SK-N-SH treated with all-trans-retinoic acid at 6 μM for 48 hours (cell line): ENCODE results near the gene STAT6.

Experiments
- ATAC-seq: fragments of 200-7000 bp; cut with Tn5 transposase; 3 replicates; pipeline ENCODE4 v1.9.1; 2020; ENCODE audit warnings: mild to moderate bottlenecking, moderate library complexity
- ARNTL ChIP-seq: fragments of 450-650 bp; formaldehyde crosslinking; IDR thresholded peaks from 2 replicates; pipeline ENCODE4 v1.5.0; 2020; ENCODE audit warnings: low read depth, mild to moderate bottlenecking, moderate library complexity, borderline replicate concordance
- BACH2 ChIP-seq: fragments of 250-450 bp; sonication (Bioruptor Pico); IDR thresholded peaks from 2 replicates; pipeline ENCODE4 v1.9.0; 2021; ENCODE audit warnings: mild to moderate bottlenecking, borderline replicate concordance
- CSDC2 ChIP-seq: fragments of 250-450 bp; sonication (Bioruptor Pico); IDR thresholded peaks from 2 replicates; pipeline ENCODE4 v1.5.0; 2020; ENCODE audit warnings: mild to moderate bottlenecking, moderate library complexity
- ESRRG ChIP-seq: fragments of 250-450 bp; sonication (Bioruptor Pico); IDR thresholded peaks from 2 replicates; pipeline ENCODE4 v1.6.1; 2021; ENCODE audit warnings: mild to moderate bottlenecking
- GLIS3 ChIP-seq: fragments of 250-450 bp; sonication (Bioruptor Pico); IDR thresholded peaks from 2 replicates; pipeline ENCODE4 v1.5.0; 2020; ENCODE audit warnings: mild to moderate bottlenecking, moderate library complexity
- ISL1 ChIP-seq: fragments of 250-450 bp; sonication (Bioruptor Pico); IDR thresholded peaks from 2 replicates; pipeline ENCODE4 v2.1.2; 2022; ENCODE audit warnings: mild to moderate bottlenecking, moderate library complexity
- OSR1 ChIP-seq: fragments of 250-450 bp; sonication (Bioruptor Pico); IDR thresholded peaks from 2 replicates; pipeline ENCODE4 v1.8.0; 2022; ENCODE audit warnings: moderate library complexity, mild to moderate bottlenecking, inconsistent platforms
- PPARA ChIP-seq: fragments of 250-450 bp; sonication (Bioruptor Pico); IDR thresholded peaks from 2 replicates; pipeline ENCODE4 v1.5.0; 2020; ENCODE audit warnings: mild to moderate bottlenecking, borderline replicate concordance
- RARB ChIP-seq: fragments of 250-450 bp; sonication (Bioruptor Pico); IDR thresholded peaks from 2 replicates; pipeline ENCODE4 v1.8.0; 2021; ENCODE audit warnings: mild to moderate bottlenecking, moderate library complexity
- SNAI2 ChIP-seq: fragments of 250-450 bp; sonication (Bioruptor Pico); IDR thresholded peaks from 2 replicates; pipeline ENCODE4 v1.5.0; 2020; ENCODE audit warnings: mild to moderate bottlenecking, moderate library complexity
- TCF4 ChIP-seq: fragments of 250-450 bp; sonication (Bioruptor Pico); IDR thresholded peaks from 2 replicates; pipeline ENCODE4 v1.8.0; 2021; ENCODE audit warnings: mild to moderate bottlenecking, moderate library complexity, borderline replicate concordance
- TOX ChIP-seq: fragments of 250-450 bp; sonication (Bioruptor Pico); IDR thresholded peaks from 2 replicates; pipeline ENCODE4 v1.8.0; 2021; ENCODE audit warnings: mild to moderate bottlenecking, moderate library complexity, borderline replicate concordance
- ZC3H10 ChIP-seq: fragments of 250-450 bp; sonication (Bioruptor Pico); IDR thresholded peaks from 2 replicates; pipeline ENCODE4 v1.5.1; 2021; ENCODE audit warnings: mild to moderate bottlenecking, moderate library complexity
- ZFP3 ChIP-seq: fragments of 250-450 bp; sonication (Bioruptor Pico); IDR thresholded peaks from 2 replicates; pipeline ENCODE4 v1.5.0; 2020; ENCODE audit warnings: mild to moderate bottlenecking, moderate library complexity
- ZFP30 ChIP-seq: fragments of 450-650 bp; formaldehyde crosslinking; IDR thresholded peaks from 2 replicates; pipeline ENCODE4 v1.5.0; 2022; ENCODE audit warnings: mild to moderate bottlenecking, moderate library complexity
- ZNF70 ChIP-seq: fragments of 450-650 bp; formaldehyde crosslinking; IDR thresholded peaks from 2 replicates; pipeline ENCODE4 v1.5.0; 2020; ENCODE audit warnings: mild to moderate bottlenecking, moderate library complexity
- ZNF8 ChIP-seq: fragments of 450-650 bp; formaldehyde crosslinking; IDR thresholded peaks from 2 replicates; pipeline ENCODE4 v1.5.0; 2020; ENCODE audit warnings: mild to moderate bottlenecking, moderate library complexity
- TF ChIP-seq, protein P1 (sequence below): fragments of 250-450 bp; sonication (Bioruptor Pico); IDR thresholded peaks from 2 replicates; pipeline ENCODE4 v1.5.1; 2021; ENCODE audit warnings: mild to moderate bottlenecking, moderate library complexity
- TF ChIP-seq, protein P2 (sequence below): fragments of 250-450 bp; sonication (Bioruptor Pico); IDR thresholded peaks from 2 replicates; pipeline ENCODE4 v1.5.1; 2020; ENCODE audit warnings: low read depth, mild to moderate bottlenecking, moderate library complexity
- TF ChIP-seq, protein P3 (sequence below): fragments of 250-450 bp; sonication (Bioruptor Pico); IDR thresholded peaks from 2 replicates; pipeline ENCODE4 v1.8.0; 2021; ENCODE audit warnings: low read depth, mild to moderate bottlenecking, moderate library complexity, borderline replicate concordance
- TF ChIP-seq, protein P4 (sequence below): fragments of 250-450 bp; sonication (Bioruptor Pico); IDR thresholded peaks from 2 replicates; pipeline ENCODE4 v1.5.0; 2020; ENCODE audit warnings: mild to moderate bottlenecking, moderate library complexity

STAT6 gene, protein sequence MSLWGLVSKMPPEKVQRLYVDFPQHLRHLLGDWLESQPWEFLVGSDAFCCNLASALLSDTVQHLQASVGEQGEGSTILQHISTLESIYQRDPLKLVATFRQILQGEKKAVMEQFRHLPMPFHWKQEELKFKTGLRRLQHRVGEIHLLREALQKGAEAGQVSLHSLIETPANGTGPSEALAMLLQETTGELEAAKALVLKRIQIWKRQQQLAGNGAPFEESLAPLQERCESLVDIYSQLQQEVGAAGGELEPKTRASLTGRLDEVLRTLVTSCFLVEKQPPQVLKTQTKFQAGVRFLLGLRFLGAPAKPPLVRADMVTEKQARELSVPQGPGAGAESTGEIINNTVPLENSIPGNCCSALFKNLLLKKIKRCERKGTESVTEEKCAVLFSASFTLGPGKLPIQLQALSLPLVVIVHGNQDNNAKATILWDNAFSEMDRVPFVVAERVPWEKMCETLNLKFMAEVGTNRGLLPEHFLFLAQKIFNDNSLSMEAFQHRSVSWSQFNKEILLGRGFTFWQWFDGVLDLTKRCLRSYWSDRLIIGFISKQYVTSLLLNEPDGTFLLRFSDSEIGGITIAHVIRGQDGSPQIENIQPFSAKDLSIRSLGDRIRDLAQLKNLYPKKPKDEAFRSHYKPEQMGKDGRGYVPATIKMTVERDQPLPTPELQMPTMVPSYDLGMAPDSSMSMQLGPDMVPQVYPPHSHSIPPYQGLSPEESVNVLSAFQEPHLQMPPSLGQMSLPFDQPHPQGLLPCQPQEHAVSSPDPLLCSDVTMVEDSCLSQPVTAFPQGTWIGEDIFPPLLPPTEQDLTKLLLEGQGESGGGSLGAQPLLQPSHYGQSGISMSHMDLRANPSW

DNA sequence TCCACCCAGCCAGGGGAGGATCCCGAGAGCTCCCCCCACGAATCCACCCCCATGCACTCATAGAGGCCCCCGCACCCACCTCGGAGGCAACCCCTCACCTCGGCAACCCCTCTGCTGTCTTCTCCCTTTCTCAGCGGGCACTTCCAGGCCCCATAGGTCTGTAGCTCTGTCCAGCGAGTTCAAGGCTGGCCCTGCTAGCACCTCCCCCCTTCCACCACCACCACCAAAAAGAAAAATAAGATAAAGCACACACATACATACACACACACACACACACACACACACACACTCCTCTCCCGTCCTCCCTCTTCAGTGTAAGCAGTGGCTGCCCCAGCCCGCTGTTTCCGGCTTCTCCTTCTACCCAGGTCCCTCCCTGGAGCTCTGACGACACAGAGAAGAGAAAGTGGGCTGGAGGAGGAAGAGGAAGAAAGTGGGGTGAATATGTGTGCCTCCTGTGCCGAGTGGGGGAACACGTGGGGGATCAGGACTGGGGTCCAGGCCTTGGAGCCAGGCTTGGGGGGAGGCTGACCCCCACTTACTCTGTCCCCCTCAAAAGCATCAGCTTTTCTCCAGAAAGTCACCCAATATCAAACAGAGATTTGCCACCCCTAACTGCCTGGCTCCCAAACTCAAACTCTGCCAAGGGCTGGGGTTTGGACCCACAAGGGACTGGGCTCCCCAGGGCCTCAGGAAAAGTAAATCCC, at the start of gene STAT6:
Gene STAT6, minus strand, starts transcription at position 332 of the 704 bp plus-strand sequence. CDS start 3,084 bp downstream, outside the sequence.
- ATAC-seq: no peak
- TF ChIP-seq PPARA: no peak
- TF ChIP-seq ISL1: no peak
- TF ChIP-seq TOX (CRISPR knock-in tag): no peak
- TF ChIP-seq ZFP30 (CRISPR knock-in tag): no peak
- no peak for TF ChIP-seq RARB (CRISPR knock-in tag)
- TF ChIP-seq GLIS3 (CRISPR knock-in tag): no peak
- no peak for TF ChIP-seq OSR1 (CRISPR knock-in tag)
- TF ChIP-seq TCF4: no peak
- TF ChIP-seq, protein P1, sequence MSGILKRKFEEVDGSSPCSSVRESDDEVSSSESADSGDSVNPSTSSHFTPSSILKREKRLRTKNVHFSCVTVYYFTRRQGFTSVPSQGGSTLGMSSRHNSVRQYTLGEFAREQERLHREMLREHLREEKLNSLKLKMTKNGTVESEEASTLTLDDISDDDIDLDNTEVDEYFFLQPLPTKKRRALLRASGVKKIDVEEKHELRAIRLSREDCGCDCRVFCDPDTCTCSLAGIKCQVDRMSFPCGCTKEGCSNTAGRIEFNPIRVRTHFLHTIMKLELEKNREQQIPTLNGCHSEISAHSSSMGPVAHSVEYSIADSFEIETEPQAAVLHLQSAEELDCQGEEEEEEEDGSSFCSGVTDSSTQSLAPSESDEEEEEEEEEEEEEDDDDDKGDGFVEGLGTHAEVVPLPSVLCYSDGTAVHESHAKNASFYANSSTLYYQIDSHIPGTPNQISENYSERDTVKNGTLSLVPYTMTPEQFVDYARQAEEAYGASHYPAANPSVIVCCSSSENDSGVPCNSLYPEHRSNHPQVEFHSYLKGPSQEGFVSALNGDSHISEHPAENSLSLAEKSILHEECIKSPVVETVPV: no peak
- no peak for TF ChIP-seq CSDC2 (CRISPR knock-in tag)
- TF ChIP-seq, protein P2, sequence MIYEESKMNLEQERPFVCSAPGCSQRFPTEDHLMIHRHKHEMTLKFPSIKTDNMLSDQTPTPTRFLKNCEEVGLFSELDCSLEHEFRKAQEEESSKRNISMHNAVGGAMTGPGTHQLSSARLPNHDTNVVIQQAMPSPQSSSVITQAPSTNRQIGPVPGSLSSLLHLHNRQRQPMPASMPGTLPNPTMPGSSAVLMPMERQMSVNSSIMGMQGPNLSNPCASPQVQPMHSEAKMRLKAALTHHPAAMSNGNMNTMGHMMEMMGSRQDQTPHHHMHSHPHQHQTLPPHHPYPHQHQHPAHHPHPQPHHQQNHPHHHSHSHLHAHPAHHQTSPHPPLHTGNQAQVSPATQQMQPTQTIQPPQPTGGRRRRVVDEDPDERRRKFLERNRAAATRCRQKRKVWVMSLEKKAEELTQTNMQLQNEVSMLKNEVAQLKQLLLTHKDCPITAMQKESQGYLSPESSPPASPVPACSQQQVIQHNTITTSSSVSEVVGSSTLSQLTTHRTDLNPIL (CRISPR knock-in tag): no peak
- TF ChIP-seq, protein P3, sequence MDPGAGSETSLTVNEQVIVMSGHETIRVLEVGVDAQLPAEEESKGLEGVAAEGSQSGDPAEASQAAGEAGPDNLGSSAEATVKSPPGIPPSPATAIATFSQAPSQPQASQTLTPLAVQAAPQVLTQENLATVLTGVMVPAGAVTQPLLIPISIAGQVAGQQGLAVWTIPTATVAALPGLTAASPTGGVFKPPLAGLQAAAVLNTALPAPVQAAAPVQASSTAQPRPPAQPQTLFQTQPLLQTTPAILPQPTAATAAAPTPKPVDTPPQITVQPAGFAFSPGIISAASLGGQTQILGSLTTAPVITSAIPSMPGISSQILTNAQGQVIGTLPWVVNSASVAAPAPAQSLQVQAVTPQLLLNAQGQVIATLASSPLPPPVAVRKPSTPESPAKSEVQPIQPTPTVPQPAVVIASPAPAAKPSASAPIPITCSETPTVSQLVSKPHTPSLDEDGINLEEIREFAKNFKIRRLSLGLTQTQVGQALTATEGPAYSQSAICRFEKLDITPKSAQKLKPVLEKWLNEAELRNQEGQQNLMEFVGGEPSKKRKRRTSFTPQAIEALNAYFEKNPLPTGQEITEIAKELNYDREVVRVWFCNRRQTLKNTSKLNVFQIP: no peak

DNA sequence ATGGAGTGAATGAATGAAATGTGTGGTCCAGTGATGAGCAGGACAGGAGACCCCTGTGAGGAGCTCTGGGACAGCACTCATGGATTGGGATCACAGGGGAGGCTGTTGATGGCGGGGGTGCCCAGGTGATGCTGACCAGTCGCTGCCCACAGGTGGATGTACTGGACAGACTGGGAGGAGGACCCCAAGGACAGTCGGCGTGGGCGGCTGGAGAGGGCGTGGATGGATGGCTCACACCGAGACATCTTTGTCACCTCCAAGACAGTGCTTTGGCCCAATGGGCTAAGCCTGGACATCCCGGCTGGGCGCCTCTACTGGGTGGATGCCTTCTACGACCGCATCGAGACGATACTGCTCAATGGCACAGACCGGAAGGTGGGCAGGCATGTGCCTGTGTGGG, 49.6 kb upstream of the STAT6 start:
- TF ChIP-seq, protein P3: no peak
- TF ChIP-seq ZC3H10 (CRISPR knock-in tag) (no peak), ESRRG (CRISPR knock-in tag) (no peak), PPARA (no peak), TOX (CRISPR knock-in tag) (no peak), ZNF70 (CRISPR knock-in tag) (no peak), CSDC2 (CRISPR knock-in tag) (no peak), ARNTL (CRISPR knock-in tag) (no peak), RARB (CRISPR knock-in tag) (no peak), SNAI2 (CRISPR knock-in tag) (no peak), ZFP30 (CRISPR knock-in tag) (no peak), TCF4 (no peak), ZNF8 (no peak), OSR1 (CRISPR knock-in tag) (no peak), BACH2 (CRISPR knock-in tag) (no peak), ISL1 (no peak), ZFP3 (CRISPR knock-in tag) (no peak)
- TF ChIP-seq, protein P2 (CRISPR knock-in tag): no peak
- TF ChIP-seq, protein P4, sequence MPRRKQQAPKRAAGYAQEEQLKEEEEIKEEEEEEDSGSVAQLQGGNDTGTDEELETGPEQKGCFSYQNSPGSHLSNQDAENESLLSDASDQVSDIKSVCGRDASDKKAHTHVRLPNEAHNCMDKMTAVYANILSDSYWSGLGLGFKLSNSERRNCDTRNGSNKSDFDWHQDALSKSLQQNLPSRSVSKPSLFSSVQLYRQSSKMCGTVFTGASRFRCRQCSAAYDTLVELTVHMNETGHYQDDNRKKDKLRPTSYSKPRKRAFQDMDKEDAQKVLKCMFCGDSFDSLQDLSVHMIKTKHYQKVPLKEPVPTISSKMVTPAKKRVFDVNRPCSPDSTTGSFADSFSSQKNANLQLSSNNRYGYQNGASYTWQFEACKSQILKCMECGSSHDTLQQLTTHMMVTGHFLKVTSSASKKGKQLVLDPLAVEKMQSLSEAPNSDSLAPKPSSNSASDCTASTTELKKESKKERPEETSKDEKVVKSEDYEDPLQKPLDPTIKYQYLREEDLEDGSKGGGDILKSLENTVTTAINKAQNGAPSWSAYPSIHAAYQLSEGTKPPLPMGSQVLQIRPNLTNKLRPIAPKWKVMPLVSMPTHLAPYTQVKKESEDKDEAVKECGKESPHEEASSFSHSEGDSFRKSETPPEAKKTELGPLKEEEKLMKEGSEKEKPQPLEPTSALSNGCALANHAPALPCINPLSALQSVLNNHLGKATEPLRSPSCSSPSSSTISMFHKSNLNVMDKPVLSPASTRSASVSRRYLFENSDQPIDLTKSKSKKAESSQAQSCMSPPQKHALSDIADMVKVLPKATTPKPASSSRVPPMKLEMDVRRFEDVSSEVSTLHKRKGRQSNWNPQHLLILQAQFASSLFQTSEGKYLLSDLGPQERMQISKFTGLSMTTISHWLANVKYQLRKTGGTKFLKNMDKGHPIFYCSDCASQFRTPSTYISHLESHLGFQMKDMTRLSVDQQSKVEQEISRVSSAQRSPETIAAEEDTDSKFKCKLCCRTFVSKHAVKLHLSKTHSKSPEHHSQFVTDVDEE: no peak
- TF ChIP-seq, protein P1: no peak
- ATAC-seq: no peak
